ENCODE data around the gene CCDC17.

The CCDC17 gene

GRCh38 chr1:45619149-45619921 lies 4.5 kb downstream of the CCDC17 start:
- H3K9ac ChIP-seq (ENCODE audit: low read depth, low read length, poor library complexity) = no peak overlapping the region
- no peak overlapping the region for H4K91ac ChIP-seq (ENCODE audit: low read depth, low read length, poor library complexity)
- H2BK5ac ChIP-seq (ENCODE audit: low read length) = no peak overlapping the region
- peaks cover 2% of the 10 kb centered on the region for H3K79me1 ChIP-seq (ENCODE audit: low read depth, low read length)
- H3K4ac ChIP-seq (ENCODE audit: low read length) = no peak overlapping the region
- no peaks in the 10 kb centered on the region for H3K9me3 ChIP-seq (replicated peaks in 1 of 2; ENCODE audit: control insufficient read depth in 2 of 2, insufficient read depth in 1 of 2, low read depth in 1 of 2, low read length in 2 of 2)
- peaks cover 42 to 78% of the 10 kb centered on the region in 2 donors for H3K36me3 ChIP-seq (replicated peaks in 1 of 2; ENCODE audit: control insufficient read depth in 2 of 2, insufficient read depth in 2 of 2, low read length in 2 of 2)
- H2BK120ac ChIP-seq (ENCODE audit: low read depth, low read length) = no peak overlapping the region
- no peak overlapping the region for H3K4me3 ChIP-seq (ENCODE audit: low read length in 2 of 2)
- no peak overlapping the region for H4K8ac ChIP-seq (ENCODE audit: low read depth, low read length)
- no peak overlapping the region for H2AK5ac ChIP-seq (ENCODE audit: low read depth, low read length)
- WGBS, 2 donors (ENCODE audit: extremely low coverage in 2 of 2, insufficient read length in 2 of 2, insufficient replicate concordance in 1 of 2) = no CpG with 5 or more reads among the region's 8 CpGs
- H2AFZ ChIP-seq (ENCODE audit: low read length) = no peak overlapping the region
- peaks cover 3 to 4% of the 10 kb centered on the region in 2 donors for H3K4me1 ChIP-seq (ENCODE audit: control insufficient read depth in 2 of 2, insufficient read depth in 1 of 2, low read depth in 1 of 2, low read length in 2 of 2)
- H2BK12ac ChIP-seq (ENCODE audit: low read length) = no peak overlapping the region
- DNase-seq (ENCODE audit: low spot score) = no peak
- no peak overlapping the region for H2BK15ac ChIP-seq (ENCODE audit: low read length)
- no peak overlapping the region for H3K23ac ChIP-seq (ENCODE audit: low read depth, low read length, poor library complexity)
- no peak overlapping the region for H3K4me2 ChIP-seq (ENCODE audit: insufficient read depth, low read length, poor library complexity, severe bottlenecking)
- no peak overlapping the region for H3K27ac ChIP-seq (replicated peaks; ENCODE audit: low read length)
- H3K27me3 ChIP-seq (ENCODE audit: control insufficient read depth in 3 of 3, insufficient read depth in 3 of 3, low read depth in 1 of 3, low read length in 3 of 3) = no peaks in the 10 kb centered on the region
- H3K14ac ChIP-seq (ENCODE audit: low read length) = no peak overlapping the region
- no peak overlapping the region for H3K18ac ChIP-seq (ENCODE audit: low read length)

- H3K4ac ChIP-seq (ENCODE audit: low read length) = no peak overlapping the region
- WGBS, 2 donors (ENCODE audit: extremely low coverage in 2 of 2, insufficient read length in 2 of 2, insufficient replicate concordance in 1 of 2) = no CpG with 5 or more reads among the region's 4 CpGs
- no peak overlapping the region for H3K4me2 ChIP-seq (ENCODE audit: insufficient read depth, low read length, poor library complexity, severe bottlenecking)
- no peak overlapping the region for H2BK120ac ChIP-seq (ENCODE audit: low read depth, low read length)
- H3K27ac ChIP-seq (replicated peaks; ENCODE audit: low read length) = no peak overlapping the region
- H3K14ac ChIP-seq (ENCODE audit: low read length) = no peak overlapping the region
- H3K9ac ChIP-seq (ENCODE audit: low read depth, low read length, poor library complexity) = no peak overlapping the region
- no peak overlapping the region for H4K8ac ChIP-seq (ENCODE audit: low read depth, low read length)
- peaks cover 44 to 79% of the 10 kb centered on the region in 2 donors for H3K36me3 ChIP-seq (replicated peaks in 1 of 2; ENCODE audit: control insufficient read depth in 2 of 2, insufficient read depth in 2 of 2, low read length in 2 of 2)
- H2AFZ ChIP-seq (ENCODE audit: low read length) = no peak overlapping the region
- H3K79me1 ChIP-seq (ENCODE audit: low read depth, low read length) = peaks cover 2% of the 10 kb centered on the region
- H3K23ac ChIP-seq (ENCODE audit: low read depth, low read length, poor library complexity) = no peak overlapping the region
- H3K4me3 ChIP-seq (ENCODE audit: low read length in 2 of 2) = no peak overlapping the region
- no peaks in the 10 kb centered on the region for H3K9me3 ChIP-seq (replicated peaks in 1 of 2; ENCODE audit: control insufficient read depth in 2 of 2, insufficient read depth in 1 of 2, low read depth in 1 of 2, low read length in 2 of 2)
- no peak overlapping the region for H2BK12ac ChIP-seq (ENCODE audit: low read length)
- H2AK5ac ChIP-seq (ENCODE audit: low read depth, low read length) = no peak overlapping the region
- H2BK15ac ChIP-seq (ENCODE audit: low read length) = no peak overlapping the region
- no peak overlapping the region for H4K91ac ChIP-seq (ENCODE audit: low read depth, low read length, poor library complexity)
- H3K18ac ChIP-seq (ENCODE audit: low read length) = no peak overlapping the region
- no peaks in the 10 kb centered on the region for H3K27me3 ChIP-seq (ENCODE audit: control insufficient read depth in 3 of 3, insufficient read depth in 3 of 3, low read depth in 1 of 3, low read length in 3 of 3)
- DNase-seq (ENCODE audit: low spot score) = no peak
- H2BK5ac ChIP-seq (ENCODE audit: low read length) = no peak overlapping the region
- peaks cover 3 to 4% of the 10 kb centered on the region in 2 donors for H3K4me1 ChIP-seq (ENCODE audit: control insufficient read depth in 2 of 2, insufficient read depth in 1 of 2, low read depth in 1 of 2, low read length in 2 of 2)
Observed at GRCh38 chr1:45617618-45618017, 6.2 kb downstream of the CCDC17 start.

- Histone ChIP-seq H3K4me3 (ENCODE audit: low read length in 2 of 2) (no peak overlapping the region), H2BK15ac (ENCODE audit: low read length) (no peak overlapping the region), H3K4me1 (ENCODE audit: control insufficient read depth in 2 of 2, insufficient read depth in 1 of 2, low read depth in 1 of 2, low read length in 2 of 2) (no peaks in the 10 kb centered on the region), H3K9me3 (replicated peaks in 1 of 2; ENCODE audit: control insufficient read depth in 2 of 2, insufficient read depth in 1 of 2, low read depth in 1 of 2, low read length in 2 of 2) (no peaks in the 10 kb centered on the region), H3K36me3 (replicated peaks in 1 of 2; ENCODE audit: control insufficient read depth in 2 of 2, insufficient read depth in 2 of 2, low read length in 2 of 2) (peaks cover 42 to 97% of the 10 kb centered on the region in 2 donors), H2AFZ (ENCODE audit: low read length) (no peak overlapping the region), H2BK5ac (ENCODE audit: low read length) (no peak overlapping the region), H2AK5ac (ENCODE audit: low read depth, low read length) (no peak overlapping the region), H3K23ac (ENCODE audit: low read depth, low read length, poor library complexity) (no peak overlapping the region), H2BK12ac (ENCODE audit: low read length) (no peak overlapping the region), H2BK120ac (ENCODE audit: low read depth, low read length) (no peak overlapping the region), H3K27ac (replicated peaks; ENCODE audit: low read length) (no peak overlapping the region), H4K8ac (ENCODE audit: low read depth, low read length) (no peak overlapping the region), H3K79me1 (ENCODE audit: low read depth, low read length) (peaks cover 2% of the 10 kb centered on the region), H4K91ac (ENCODE audit: low read depth, low read length, poor library complexity) (no peak overlapping the region), H3K4ac (ENCODE audit: low read length) (no peak overlapping the region), H3K27me3 (ENCODE audit: control insufficient read depth in 3 of 3, insufficient read depth in 3 of 3, low read depth in 1 of 3, low read length in 3 of 3) (no peaks in the 10 kb centered on the region), H3K18ac (ENCODE audit: low read length) (no peak overlapping the region), H3K4me2 (ENCODE audit: insufficient read depth, low read length, poor library complexity, severe bottlenecking) (no peak overlapping the region), H3K14ac (ENCODE audit: low read length) (no peak overlapping the region), H3K9ac (ENCODE audit: low read depth, low read length, poor library complexity) (no peak overlapping the region)
- WGBS, 2 donors (ENCODE audit: extremely low coverage in 2 of 2, insufficient read length in 2 of 2, insufficient replicate concordance in 1 of 2) = no CpG with 5 or more reads among the region's 1 CpG
- no peak for DNase-seq (ENCODE audit: low spot score)
Observed at GRCh38 chr1:45615885-45616284, 8.0 kb downstream of the CCDC17 start.

GRCh38 chr1:45612941-45613579 lies 10.8 kb downstream of the CCDC17 start:
- H4K8ac ChIP-seq (ENCODE audit: low read depth, low read length) = no peak overlapping the region
- no peak overlapping the region for H3K27ac ChIP-seq (replicated peaks; ENCODE audit: low read length)
- DNase-seq (ENCODE audit: low spot score) = no peak
- no peak overlapping the region for H2BK5ac ChIP-seq (ENCODE audit: low read length)
- H2AK5ac ChIP-seq (ENCODE audit: low read depth, low read length) = no peak overlapping the region
- H3K14ac ChIP-seq (ENCODE audit: low read length) = no peak overlapping the region
- no peak overlapping the region for H3K18ac ChIP-seq (ENCODE audit: low read length)
- H3K23ac ChIP-seq (ENCODE audit: low read depth, low read length, poor library complexity) = no peak overlapping the region
- peaks cover 0 to 1% of the 10 kb centered on the region in 2 donors for H3K9me3 ChIP-seq (replicated peaks in 1 of 2; ENCODE audit: control insufficient read depth in 2 of 2, insufficient read depth in 1 of 2, low read depth in 1 of 2, low read length in 2 of 2)
- H4K91ac ChIP-seq (ENCODE audit: low read depth, low read length, poor library complexity) = no peak overlapping the region
- H3K27me3 ChIP-seq (ENCODE audit: control insufficient read depth in 3 of 3, insufficient read depth in 3 of 3, low read depth in 1 of 3, low read length in 3 of 3) = no peaks in the 10 kb centered on the region
- no peak overlapping the region for H2BK120ac ChIP-seq (ENCODE audit: low read depth, low read length)
- no peak overlapping the region for H2BK15ac ChIP-seq (ENCODE audit: low read length)
- no peak overlapping the region for H3K4ac ChIP-seq (ENCODE audit: low read length)
- no peaks in the 10 kb centered on the region for H3K79me1 ChIP-seq (ENCODE audit: low read depth, low read length)
- no CpG with 5 or more reads among the region's 8 CpGs for WGBS, 2 donors (ENCODE audit: extremely low coverage in 2 of 2, insufficient read length in 2 of 2, insufficient replicate concordance in 1 of 2)
- no peak overlapping the region for H3K4me3 ChIP-seq (ENCODE audit: low read length in 2 of 2)
- H3K4me2 ChIP-seq (ENCODE audit: insufficient read depth, low read length, poor library complexity, severe bottlenecking) = no peak overlapping the region
- peaks cover 46 to 98% of the 10 kb centered on the region in 2 donors for H3K36me3 ChIP-seq (replicated peaks in 1 of 2; ENCODE audit: control insufficient read depth in 2 of 2, insufficient read depth in 2 of 2, low read length in 2 of 2)
- H2BK12ac ChIP-seq (ENCODE audit: low read length) = no peak overlapping the region
- H2AFZ ChIP-seq (ENCODE audit: low read length) = no peak overlapping the region
- no peaks in the 10 kb centered on the region for H3K4me1 ChIP-seq (ENCODE audit: control insufficient read depth in 2 of 2, insufficient read depth in 1 of 2, low read depth in 1 of 2, low read length in 2 of 2)
- no peak overlapping the region for H3K9ac ChIP-seq (ENCODE audit: low read depth, low read length, poor library complexity)
